ENCODE measurements around the gene CELF4.
A peak's percentile ranks its signal among the peaks of the same experiment; 100 is the strongest.
"Not testable (repeated sequence)": the region's sequence is repeated elsewhere in the genome, so short reads cannot be mapped to it uniquely, and the experiment has no call there.

CELF4 gene

GRCh38 chr18:37481491-37481890 lies 84.1 kb downstream of the CELF4 start:
- no peak overlapping the region for H3K27ac ChIP-seq
- no peak for DNase-seq (ENCODE audit: low read depth, low spot score)

DNA sequence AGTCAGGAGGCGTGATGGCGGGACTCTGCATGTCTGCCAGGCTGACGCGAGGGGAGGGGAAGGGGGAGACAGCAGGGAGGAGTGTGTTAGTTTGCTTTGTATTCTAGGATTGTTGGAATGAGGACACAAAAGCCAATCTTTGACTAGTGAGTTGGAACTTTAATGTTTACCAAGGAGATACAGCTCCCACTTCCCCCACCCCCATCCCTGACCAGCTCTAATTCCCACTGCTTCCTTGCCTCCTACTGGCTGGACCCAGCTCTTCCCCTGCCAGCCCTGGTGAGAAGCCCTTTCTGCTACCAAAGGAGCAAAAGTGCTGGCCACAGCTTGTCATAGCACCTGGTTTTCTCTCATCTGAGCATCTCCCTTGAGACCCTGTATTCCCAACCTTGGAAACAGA lies 84.5 kb downstream of the CELF4 start:
- no peak overlapping the region for H3K27ac ChIP-seq
- no peak for DNase-seq (ENCODE audit: low read depth, low spot score)

- no peak for DNase-seq (ENCODE audit: low read depth, low spot score)
Measured at GRCh38 chr18:37476611-37477295, 88.8 kb downstream of the CELF4 start.

GRCh38 chr18:37476182-37476581 lies 89.4 kb downstream of the CELF4 start:
- DNase-seq (ENCODE audit: low read depth, low spot score): no peak
- no peak overlapping the region for H3K27ac ChIP-seq

More at GRCh38 chr18:37476611-37477295, 88.8 kb downstream of the CELF4 start:
- no peak overlapping the region for H3K27ac ChIP-seq

DNA sequence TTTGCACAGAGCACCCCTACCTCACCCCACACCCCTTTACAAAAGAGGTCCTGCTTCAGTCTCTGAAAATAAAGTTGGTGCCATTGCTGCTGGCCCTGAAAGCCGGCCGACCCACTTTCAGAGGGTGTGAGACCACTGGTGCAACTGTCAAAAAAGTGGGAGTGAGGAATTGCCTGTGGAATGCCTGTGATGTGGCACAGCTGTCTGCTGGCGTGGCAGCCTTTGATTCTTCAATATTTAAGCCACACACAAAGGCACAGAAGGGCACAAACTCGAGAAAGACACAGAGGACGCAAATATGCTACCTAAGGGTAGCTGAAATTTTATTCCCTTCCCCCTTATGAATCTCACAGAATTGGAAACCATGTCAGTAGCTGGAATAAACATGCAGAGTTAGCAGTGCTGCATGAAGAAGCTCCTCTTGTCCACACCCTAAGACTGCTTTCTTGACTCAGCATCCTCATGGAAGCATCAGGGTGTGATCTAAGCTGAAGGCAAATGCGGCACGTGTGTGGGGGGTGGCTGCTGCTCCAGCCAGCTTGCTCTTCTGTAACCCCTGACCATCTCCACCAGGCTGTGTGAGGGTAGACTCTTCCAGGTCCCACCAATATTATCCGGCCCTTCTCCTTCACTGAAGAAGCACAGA lies 92.3 kb downstream of the CELF4 start:
- DNase-seq (ENCODE audit: low read depth, low spot score): no peak
- no peak overlapping the region for H3K27ac ChIP-seq

DNA sequence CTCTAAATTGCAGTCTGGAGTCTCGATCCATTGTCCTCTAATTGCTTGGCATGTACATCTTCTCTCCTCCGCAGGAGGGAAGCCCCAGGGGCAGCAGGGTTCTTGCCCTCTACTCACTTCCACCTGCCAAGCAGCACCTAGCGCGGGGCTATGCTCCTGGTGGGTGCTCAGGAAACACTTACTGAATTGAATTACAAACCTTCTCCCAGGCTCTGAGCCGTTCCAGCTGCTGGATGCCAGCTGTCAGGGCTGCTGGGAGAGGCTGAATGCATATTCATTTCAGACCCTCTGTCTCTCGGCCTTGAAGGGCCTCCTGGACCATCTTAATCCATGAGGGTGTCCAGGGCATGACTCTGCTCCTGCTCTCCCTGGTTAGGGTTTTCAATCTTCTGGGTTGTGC lies 94.0 kb downstream of the CELF4 start:
- no peak for DNase-seq (ENCODE audit: low read depth, low spot score)
- no peak overlapping the region for H3K27ac ChIP-seq

GRCh38 chr18:37470986-37471385 lies 94.6 kb downstream of the CELF4 start:
- H3K27ac ChIP-seq: no peak overlapping the region
- DNase-seq (ENCODE audit: low read depth, low spot score): no peak

DNA sequence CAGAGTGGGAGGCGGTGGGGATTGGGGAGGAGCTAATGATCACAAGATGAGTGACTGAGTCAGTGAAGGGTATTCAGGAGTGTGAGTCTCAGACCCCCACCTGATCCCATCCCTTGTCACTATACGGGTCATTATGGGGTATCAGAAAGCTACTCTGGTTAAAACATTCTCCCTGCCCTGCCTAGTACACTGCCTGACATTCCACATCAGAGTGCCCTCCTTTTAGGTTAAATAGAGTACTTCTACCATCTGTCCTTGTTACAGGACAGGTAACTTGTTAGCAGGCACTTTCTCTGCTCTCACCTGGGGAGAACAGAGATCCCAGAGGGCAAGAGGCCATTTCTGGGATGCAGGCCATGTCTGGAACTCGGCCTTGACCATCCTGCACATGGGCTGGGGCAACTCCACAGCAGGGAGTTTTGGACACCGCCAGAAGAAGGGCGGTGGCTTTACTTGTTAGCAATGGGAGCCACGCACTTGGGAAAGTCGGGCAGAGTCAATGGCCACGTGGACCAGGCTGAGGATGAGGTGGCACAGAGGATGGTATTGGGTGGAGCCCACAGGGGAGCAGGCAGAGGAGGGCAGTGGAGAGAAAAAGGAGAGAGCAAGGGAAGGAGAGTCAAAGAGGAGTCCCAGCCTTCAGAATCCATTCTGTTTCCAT lies 98.5 kb downstream of the CELF4 start:
- no peak overlapping the region for H3K27ac ChIP-seq
- no peak for DNase-seq (ENCODE audit: low read depth, low spot score)

- no peak for DNase-seq (ENCODE audit: low read depth, low spot score)
- no peak overlapping the region for H3K27ac ChIP-seq
Measured at GRCh38 chr18:37465958-37466357, 99.6 kb downstream of the CELF4 start.

- H3K27ac ChIP-seq: no peak overlapping the region
Measured at GRCh38 chr18:37464257-37464656, 101.3 kb downstream of the CELF4 start.

GRCh38 chr18:37461329-37461728 lies 104.3 kb downstream of the CELF4 start:
- DNase-seq (ENCODE audit: low read depth, low spot score); H3K27ac ChIP-seq: not testable (repeated sequence)

More at GRCh38 chr18:37464257-37464656, 101.3 kb downstream of the CELF4 start:
- no peak for DNase-seq (ENCODE audit: low read depth, low spot score)

DNA sequence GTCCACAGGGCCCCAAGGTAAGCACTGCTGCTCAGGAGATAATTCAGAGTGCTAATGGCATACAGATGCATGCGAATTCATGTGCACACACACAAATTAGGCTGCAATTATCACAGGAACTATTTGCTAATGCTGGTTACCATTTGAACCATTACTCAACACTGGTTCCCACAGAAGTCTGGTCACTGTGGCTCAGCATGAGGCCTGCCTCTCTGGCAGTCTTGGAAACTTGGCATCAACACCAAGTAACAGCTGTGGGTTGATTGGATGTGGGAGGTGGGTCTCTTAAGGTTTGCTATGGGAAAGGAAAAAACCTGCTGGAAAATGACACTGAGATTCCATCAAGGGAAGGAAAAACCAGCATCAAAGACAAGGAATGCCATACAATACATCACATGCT lies 105.0 kb downstream of the CELF4 start:
- DNase-seq (ENCODE audit: low read depth, low spot score): no peak
- no peak overlapping the region for H3K27ac ChIP-seq

DNA sequence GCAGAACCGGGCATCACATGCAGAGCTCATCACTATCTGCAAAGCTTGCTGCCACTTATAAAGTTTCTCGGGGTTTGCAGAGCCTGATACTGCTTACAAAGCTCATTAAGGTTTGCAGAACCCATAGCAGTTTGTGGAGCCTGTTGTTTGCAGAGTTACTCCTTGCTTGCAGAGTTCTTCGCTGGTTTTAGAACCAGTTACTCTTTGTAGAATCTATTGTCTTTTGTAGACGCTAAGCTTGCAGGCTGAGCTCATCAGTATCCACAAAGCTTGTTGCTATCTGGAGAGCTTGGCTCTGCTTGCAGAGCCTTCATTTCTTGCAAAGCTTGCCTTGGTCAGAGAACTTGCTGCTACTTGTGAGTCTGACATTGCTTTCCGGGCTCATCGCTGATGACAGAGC lies 106.9 kb downstream of the CELF4 start:
- no peak for DNase-seq (ENCODE audit: low read depth, low spot score)
- H3K27ac ChIP-seq: no peak overlapping the region

DNA sequence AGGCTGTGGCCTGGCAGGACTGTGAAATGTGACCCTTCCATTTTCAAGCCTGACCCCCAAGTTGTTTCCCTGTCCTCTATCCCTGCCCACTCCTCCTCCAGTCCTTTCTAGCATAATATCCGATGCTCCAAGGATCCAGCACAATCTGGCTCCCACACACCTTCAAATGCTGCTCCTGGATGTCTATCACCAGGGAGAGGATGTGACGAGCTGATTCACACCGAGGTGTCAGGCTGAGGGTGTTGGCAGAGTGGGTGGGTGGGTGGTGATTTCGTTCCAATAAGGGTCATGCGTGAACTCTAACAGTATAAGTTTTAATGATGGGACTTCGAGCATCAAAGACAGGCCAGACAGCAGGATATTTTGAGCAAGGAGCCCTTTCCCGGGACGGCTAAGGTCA lies 107.8 kb downstream of the CELF4 start:
- H3K27ac ChIP-seq: no peak overlapping the region
- no peak for DNase-seq (ENCODE audit: low read depth, low spot score)

DNA sequence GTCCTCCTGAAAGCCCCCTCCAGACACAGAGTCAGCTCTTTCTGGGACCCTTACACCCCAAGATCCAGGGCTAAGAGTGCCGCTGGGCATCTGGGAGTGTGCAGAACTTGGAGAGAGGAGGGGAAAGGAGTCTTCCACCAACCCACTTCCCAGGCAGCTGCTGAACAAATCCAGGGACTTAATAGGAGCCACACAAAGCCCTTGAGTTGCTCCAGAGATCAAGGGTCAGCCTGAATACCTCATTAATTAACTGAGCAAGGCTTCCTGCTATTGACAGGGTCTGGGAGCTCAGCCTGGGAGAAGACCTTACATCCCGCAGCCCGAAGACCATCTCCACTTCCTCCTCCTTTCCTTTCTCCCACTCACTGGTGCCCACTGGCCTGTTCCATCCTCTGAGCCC lies 108.3 kb downstream of the CELF4 start:
- H3K27ac ChIP-seq: no peak overlapping the region
- DNase-seq (ENCODE audit: low read depth, low spot score): no peak

- no peak overlapping the region for H3K27ac ChIP-seq
- no peak for DNase-seq (ENCODE audit: low read depth, low spot score)
Measured at GRCh38 chr18:37456873-37457272, 108.7 kb downstream of the CELF4 start.

GRCh38 chr18:37456395-37456794 lies 109.2 kb downstream of the CELF4 start:
- no peak for DNase-seq (ENCODE audit: low read depth, low spot score)
- no peak overlapping the region for H3K27ac ChIP-seq

DNA sequence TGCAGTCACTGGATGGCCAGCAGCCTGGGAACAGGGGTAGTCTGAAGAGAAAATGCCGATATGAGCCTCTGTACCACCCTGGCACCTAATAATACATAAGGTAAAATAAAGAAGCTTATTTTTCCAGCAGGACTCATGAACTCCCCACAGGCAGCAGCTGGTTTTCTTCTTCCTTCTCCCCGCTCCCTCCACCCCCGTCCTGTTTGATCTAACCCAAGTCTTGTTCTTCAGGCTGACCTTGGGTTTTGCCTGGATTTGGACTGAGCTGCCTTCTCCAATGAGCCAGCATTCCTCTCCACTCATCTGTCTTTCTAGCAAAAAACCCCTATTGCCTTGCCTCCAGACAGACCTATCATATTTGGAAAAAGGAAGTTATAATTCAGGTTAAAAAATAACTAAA lies 111.8 kb downstream of the CELF4 start:
- DNase-seq (ENCODE audit: low read depth, low spot score): no peak

DNA sequence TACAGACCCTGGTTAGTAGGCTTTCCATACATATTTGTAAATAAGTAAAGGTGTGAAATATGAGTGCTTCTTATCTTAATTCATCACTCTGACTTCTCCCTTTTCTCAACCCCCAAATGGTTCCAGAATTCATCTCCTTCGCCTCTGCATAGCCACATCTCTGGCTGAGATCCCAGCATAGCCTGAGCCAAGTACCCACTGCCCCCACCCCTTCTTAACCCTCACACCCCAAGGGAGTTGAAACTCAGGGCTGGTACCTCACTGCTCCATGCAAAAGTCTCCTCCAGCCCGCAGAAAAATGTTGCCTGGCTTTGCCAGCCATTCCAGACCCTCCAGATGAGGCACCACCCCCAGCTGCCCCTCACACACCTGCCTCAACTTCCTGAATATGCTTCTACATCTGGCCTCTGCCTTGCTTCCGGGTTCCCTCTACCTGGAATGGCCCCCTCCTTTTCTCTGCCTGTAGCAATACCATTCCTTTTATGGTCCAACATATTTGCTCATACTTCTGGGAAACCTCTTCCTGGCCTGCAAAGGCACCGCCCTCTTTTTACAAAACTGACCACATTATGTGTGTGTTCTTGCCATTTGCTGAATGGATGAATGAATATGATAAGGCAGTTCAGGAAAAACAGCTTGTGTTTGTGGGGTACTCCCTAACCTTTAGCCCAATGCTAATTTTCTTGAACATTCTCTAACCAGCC lies 112.8 kb downstream of the CELF4 start:
- no peak overlapping the region for H3K27ac ChIP-seq
- peak; percentile 6 for DNase-seq (ENCODE audit: low read depth, low spot score)

More for the DNA sequence above, 111.8 kb downstream of the CELF4 start:
- H3K27ac ChIP-seq: no peak overlapping the region

- no peak for DNase-seq (ENCODE audit: low read depth, low spot score)
- H3K27ac ChIP-seq: no peak overlapping the region
Measured at GRCh38 chr18:37452015-37452414, 113.6 kb downstream of the CELF4 start.
